ENCODE measurements around the gene DAAM1.

Gene DAAM1

GRCh38 chr14:59297071-59297776 is 108.8 kb downstream of the DAAM1 start:
- Histone ChIP-seq H3K9ac (ENCODE audit: low read depth, low read length, poor library complexity, severe bottlenecking) (no peak overlapping the region), H3K9me2 (replicated peaks; ENCODE audit: low read depth, low read length) (no peaks in the 10 kb centered on the region), H3K9me3 (ENCODE audit: insufficient read depth, low read depth, low read length) (no peaks in the 10 kb centered on the region), H3K79me2 (ENCODE audit: insufficient read depth, low read length) (no peaks in the 10 kb centered on the region), H3K36me3 (ENCODE audit: insufficient read depth, low read length) (peaks cover 5% of the 10 kb centered on the region; the same call in 1 of the 2 replicates), H3K4me3 (ENCODE audit: low read length, poor library complexity, severe bottlenecking) (peak overlapping the region; percentile 34), H2AFZ (ENCODE audit: low read length) (no peak overlapping the region), H3F3A (ENCODE audit: low read depth) (no peaks in the 10 kb centered on the region), H3K4me2 (ENCODE audit: low read depth, low read length, poor library complexity, severe bottlenecking) (peak overlapping the region; percentile 63), H4K20me1 (ENCODE audit: insufficient read depth, low read length, poor library complexity, severe bottlenecking) (no peaks in the 10 kb centered on the region), H3K4me1 (ENCODE audit: insufficient read depth, low read length, poor library complexity, severe bottlenecking) (peaks cover 62% of the 10 kb centered on the region), H3K27me3 (ENCODE audit: insufficient read depth, low read length, poor library complexity, severe bottlenecking) (no peaks in the 10 kb centered on the region)
- TF ChIP-seq EZH2phosphoT487 (IDR thresholded peaks at IDR 0.05; ENCODE audit: borderline replicate concordance) = no peak
- TF ChIP-seq CTCF (conservative IDR thresholded peaks at IDR 0.05; ENCODE audit: low read length) = no peak

GRCh38 chr14:59299731-59300130 is 111.3 kb downstream of the DAAM1 start:
- Histone ChIP-seq H3K4me3 (ENCODE audit: low read length, poor library complexity, severe bottlenecking) (no peak overlapping the region), H2AFZ (ENCODE audit: low read length) (no peak overlapping the region), H3K9ac (ENCODE audit: low read depth, low read length, poor library complexity, severe bottlenecking) (no peak overlapping the region), H3F3A (ENCODE audit: low read depth) (no peaks in the 10 kb centered on the region), H4K20me1 (ENCODE audit: insufficient read depth, low read length, poor library complexity, severe bottlenecking) (no peaks in the 10 kb centered on the region), H3K4me1 (ENCODE audit: insufficient read depth, low read length, poor library complexity, severe bottlenecking) (peaks cover 63% of the 10 kb centered on the region), H3K36me3 (ENCODE audit: insufficient read depth, low read length) (no peaks in the 10 kb centered on the region), H3K79me2 (ENCODE audit: insufficient read depth, low read length) (no peaks in the 10 kb centered on the region), H3K9me2 (replicated peaks; ENCODE audit: low read depth, low read length) (no peaks in the 10 kb centered on the region), H3K27me3 (ENCODE audit: insufficient read depth, low read length, poor library complexity, severe bottlenecking) (no peaks in the 10 kb centered on the region), H3K9me3 (ENCODE audit: insufficient read depth, low read depth, low read length) (no peaks in the 10 kb centered on the region), H3K4me2 (ENCODE audit: low read depth, low read length, poor library complexity, severe bottlenecking) (no peak overlapping the region)
- TF ChIP-seq CTCF (conservative IDR thresholded peaks at IDR 0.05; ENCODE audit: low read length) (no peak), EZH2phosphoT487 (IDR thresholded peaks at IDR 0.05; ENCODE audit: borderline replicate concordance) (no peak)

GRCh38 chr14:59301354-59301753 is 112.9 kb downstream of the DAAM1 start:
- peak overlapping the region; percentile 61 for H3K4me2 ChIP-seq (ENCODE audit: low read depth, low read length, poor library complexity, severe bottlenecking)
- H3K9ac ChIP-seq (ENCODE audit: low read depth, low read length, poor library complexity, severe bottlenecking) = no peak overlapping the region

More at GRCh38 chr14:59301354-59301753, 112.9 kb downstream of the DAAM1 start:
- peaks cover 47% of the 10 kb centered on the region for H3K4me1 ChIP-seq (ENCODE audit: insufficient read depth, low read length, poor library complexity, severe bottlenecking)
- peak overlapping the region; percentile 46 for H3K4me3 ChIP-seq (ENCODE audit: low read length, poor library complexity, severe bottlenecking)
- no peak for TF ChIP-seq CTCF (conservative IDR thresholded peaks at IDR 0.05; ENCODE audit: low read length)
- no peak for TF ChIP-seq EZH2phosphoT487 (IDR thresholded peaks at IDR 0.05; ENCODE audit: borderline replicate concordance)
- 0 out of 2 replicates have a peak overlapping the region, but pooled peaks have one; percentile 4 for H2AFZ ChIP-seq (ENCODE audit: low read length)
- H3F3A ChIP-seq (ENCODE audit: low read depth) = no peaks in the 10 kb centered on the region
- H3K27me3 ChIP-seq (ENCODE audit: insufficient read depth, low read length, poor library complexity, severe bottlenecking) = no peaks in the 10 kb centered on the region
- H3K79me2 ChIP-seq (ENCODE audit: insufficient read depth, low read length) = no peaks in the 10 kb centered on the region
- H3K36me3 ChIP-seq (ENCODE audit: insufficient read depth, low read length) = no peaks in the 10 kb centered on the region
- H3K9me2 ChIP-seq (replicated peaks; ENCODE audit: low read depth, low read length) = no peaks in the 10 kb centered on the region
- no peaks in the 10 kb centered on the region for H3K9me3 ChIP-seq (ENCODE audit: insufficient read depth, low read depth, low read length)
- H4K20me1 ChIP-seq (ENCODE audit: insufficient read depth, low read length, poor library complexity, severe bottlenecking) = no peaks in the 10 kb centered on the region
